Measurements from ENCODE around the gene LPP.

DNA sequence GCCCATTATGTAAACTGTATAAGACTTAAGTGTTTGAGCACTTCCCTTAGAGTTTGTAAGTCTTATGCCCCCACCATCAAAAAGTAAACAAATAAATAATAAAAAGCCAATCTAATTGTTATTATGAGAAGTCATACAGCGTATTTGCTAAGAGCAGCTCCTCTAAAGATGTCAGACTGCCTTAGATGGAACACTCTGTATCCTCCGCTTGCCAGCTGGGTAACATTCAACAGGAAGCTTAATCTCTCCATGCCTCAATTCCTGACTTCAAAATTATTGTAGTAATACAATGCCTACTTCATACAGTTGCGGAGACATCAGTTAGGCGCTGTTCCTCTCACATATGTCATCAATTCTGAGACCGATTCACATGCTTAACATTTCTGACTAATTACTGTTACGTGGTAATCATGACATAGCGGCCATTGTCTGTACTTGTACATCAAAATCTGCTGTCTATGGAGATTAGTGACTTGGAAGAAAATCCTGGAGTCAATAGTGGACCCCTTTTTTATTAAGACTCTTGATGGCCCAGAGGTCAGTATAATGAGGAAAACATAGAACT is 417.7 kb downstream of the LPP start:
- TF ChIP-seq, protein P1, sequence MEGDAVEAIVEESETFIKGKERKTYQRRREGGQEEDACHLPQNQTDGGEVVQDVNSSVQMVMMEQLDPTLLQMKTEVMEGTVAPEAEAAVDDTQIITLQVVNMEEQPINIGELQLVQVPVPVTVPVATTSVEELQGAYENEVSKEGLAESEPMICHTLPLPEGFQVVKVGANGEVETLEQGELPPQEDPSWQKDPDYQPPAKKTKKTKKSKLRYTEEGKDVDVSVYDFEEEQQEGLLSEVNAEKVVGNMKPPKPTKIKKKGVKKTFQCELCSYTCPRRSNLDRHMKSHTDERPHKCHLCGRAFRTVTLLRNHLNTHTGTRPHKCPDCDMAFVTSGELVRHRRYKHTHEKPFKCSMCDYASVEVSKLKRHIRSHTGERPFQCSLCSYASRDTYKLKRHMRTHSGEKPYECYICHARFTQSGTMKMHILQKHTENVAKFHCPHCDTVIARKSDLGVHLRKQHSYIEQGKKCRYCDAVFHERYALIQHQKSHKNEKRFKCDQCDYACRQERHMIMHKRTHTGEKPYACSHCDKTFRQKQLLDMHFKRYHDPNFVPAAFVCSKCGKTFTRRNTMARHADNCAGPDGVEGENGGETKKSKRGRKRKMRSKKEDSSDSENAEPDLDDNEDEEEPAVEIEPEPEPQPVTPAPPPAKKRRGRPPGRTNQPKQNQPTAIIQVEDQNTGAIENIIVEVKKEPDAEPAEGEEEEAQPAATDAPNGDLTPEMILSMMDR (IDR thresholded peaks at IDR 0.05) = no peak
- TF ChIP-seq EZH2 (IDR thresholded peaks at IDR 0.05; ENCODE audit: borderline replicate concordance, insufficient read depth, low read depth, low read length, poor library complexity, severe bottlenecking) = no peak
